Measurements from ENCODE around the gene CHAT.

CHAT gene

GRCh38 chr10:49596836-49597235 lies 17.0 kb upstream of the CHAT start:
- DNase-seq (ENCODE audit: insufficient read length, low spot score) (no peak), FAIRE-seq (no peak)

- no peak for DNase-seq (ENCODE audit: insufficient read length, low spot score)
- FAIRE-seq = no peak
These were observed 16.2 kb upstream of the CHAT start for GRCh38 chr10:49597426-49598163.

- DNase-seq (ENCODE audit: insufficient read length, low spot score) = no peak
These were observed 15.5 kb upstream of the CHAT start for GRCh38 chr10:49598164-49598856.

GRCh38 chr10:49598986-49599385 lies 14.9 kb upstream of the CHAT start:
- FAIRE-seq = no peak

More at GRCh38 chr10:49598164-49598856, 15.5 kb upstream of the CHAT start:
- no peak for FAIRE-seq

GRCh38 chr10:49599546-49599945 lies 14.3 kb upstream of the CHAT start:
- FAIRE-seq (no peak), DNase-seq (ENCODE audit: insufficient read length, low spot score) (no peak)

More at GRCh38 chr10:49598986-49599385, 14.9 kb upstream of the CHAT start:
- DNase-seq (ENCODE audit: insufficient read length, low spot score) = no peak

- FAIRE-seq (no peak), DNase-seq (ENCODE audit: insufficient read length, low spot score) (no peak)
These were observed 13.8 kb upstream of the CHAT start for GRCh38 chr10:49600046-49600445.

- FAIRE-seq (no peak), DNase-seq (ENCODE audit: insufficient read length, low spot score) (no peak)
These were observed 12.9 kb upstream of the CHAT start for GRCh38 chr10:49600781-49601400.

- DNase-seq (ENCODE audit: insufficient read length, low spot score) = no peak
- FAIRE-seq = no peak
These were observed 12.0 kb upstream of the CHAT start for GRCh38 chr10:49601857-49602256.

GRCh38 chr10:49602380-49603023 lies 11.3 kb upstream of the CHAT start:
- DNase-seq (ENCODE audit: insufficient read length, low spot score) (no peak), FAIRE-seq (no peak)

- DNase-seq (ENCODE audit: insufficient read length, low spot score) (no peak), FAIRE-seq (no peak)
These were observed 8.5 kb upstream of the CHAT start for GRCh38 chr10:49605216-49605938.

- DNase-seq (ENCODE audit: insufficient read length, low spot score) (no peak), FAIRE-seq (no peak)
These were observed 7.8 kb upstream of the CHAT start for GRCh38 chr10:49605939-49606509.

- DNase-seq (ENCODE audit: insufficient read length, low spot score) = peak; percentile 87
- FAIRE-seq = no peak
These were observed 6.8 kb upstream of the CHAT start for GRCh38 chr10:49606981-49607535.

- DNase-seq (ENCODE audit: insufficient read length, low spot score) (no peak), FAIRE-seq (no peak)
These were observed 5.5 kb upstream of the CHAT start for GRCh38 chr10:49608166-49609005.

GRCh38 chr10:49609006-49609282 lies 4.9 kb upstream of the CHAT start:
- DNase-seq (ENCODE audit: insufficient read length, low spot score) = no peak
- no peak for FAIRE-seq

GRCh38 chr10:49609283-49610113 lies 4.3 kb upstream of the CHAT start:
- DNase-seq (ENCODE audit: insufficient read length, low spot score) = no peak
- no peak for FAIRE-seq

GRCh38 chr10:49610114-49610457 lies 3.8 kb upstream of the CHAT start, which contains the start of gene SLC18A3:
Gene SLC18A3, plus strand, starts transcription at chr10:49610310. Its CDS starts 431 bp downstream, at chr10:49610741.
- DNase-seq (ENCODE audit: insufficient read length, low spot score) (no peak), FAIRE-seq (no peak)

GRCh38 chr10:49610458-49611165 lies 3.2 kb upstream of the CHAT start:
- DNase-seq (ENCODE audit: insufficient read length, low spot score) = no peak
- FAIRE-seq = no peak
